Left lung (tissue), 10 donors: ENCODE results near the gene SH3PXD2B. TPM values are rescaled to one million over a fixed set of nuclear protein-coding genes. Genes with fewer than 3 reads are reported as not detected.

Source experiments
- ATAC-seq: fragments of 200-7000 bp; cut with Tn5 transposase; one replicate; pipeline ENCODE4 v1.9.1; 2020; ENCODE audit warnings: moderate library complexity
- DNase-seq, 4 donors: peaks; one replicate each; pipeline ENCODE4 v3.0.0-alpha.2; 2013 to 2020
- H3K27ac ChIP-seq, 2 donors: fragments of 200-600 bp; sonication (generic) in 1 of 2; one replicate each; pipeline versions ENCODE4 v1.5.0 to v1.8.0; 2020 to 2021
- H3K27me3 ChIP-seq, 2 donors: fragments of 200-600 bp; sonication (generic) in 1 of 2; one replicate each; pipeline versions ENCODE4 v1.5.0 to v1.8.0; 2020 to 2021
- H3K36me3 ChIP-seq, 2 donors: fragments of 200-600 bp; sonication (generic) in 1 of 2; one replicate each; pipeline versions ENCODE4 v1.5.0 to v1.8.0; 2020 to 2021
- H3K4me1 ChIP-seq, 2 donors: fragments of 200-600 bp; one replicate each; pipeline ENCODE4 v1.8.0; 2021
- H3K4me3 ChIP-seq, 2 donors: fragments of 200-600 bp; sonication (generic) in 1 of 2; one replicate each; pipeline versions ENCODE4 v1.5.0 to v1.8.0; 2020 to 2021; ENCODE audit warnings: mild to moderate bottlenecking in 1 of 2
- H3K9me3 ChIP-seq, 2 donors: fragments of 200-600 bp; sonication (generic) in 1 of 2; one replicate each; pipeline versions ENCODE4 v1.5.0 to v1.8.0; 2020 to 2021
- intact Hi-C, 2 donors: fragments of 100-400 bp; cut with DNase I; formaldehyde crosslinking; loops; one replicate each; pipeline versions ENCODE4 v1.11.2 to v1.14.2; 2022
- polyA plus RNA-seq, 6 donors: library from polyadenylated mRNA; unstranded; fragments of 120-200 nt; gene quantifications; one replicate each; pipeline ENCODE4 v1.2.1, GENCODE V29; 2013; ENCODE audit not compliant: insufficient read length in 6 of 6
- total RNA-seq, 2 donors: library from RNA; stranded (reverse); fragmentation: NEBNext Ultra II Directional; extraction: Animal tissue kit (Norgen Biotek cat#: 25700); gene quantifications; one replicate each; pipeline ENCODE4 v1.2.1, GENCODE V29; 2021
- TF ChIP-seq, protein P1 (sequence below), 2 donors: fragments of 200-600 bp; sonication (generic) in 1 of 2; IDR thresholded peaks; one replicate each; pipeline versions ENCODE4 v1.5.0 to v1.8.0; 2021; ENCODE audit warnings: antibody characterized with exemption in 2 of 2
- donor health status: DM: no; HTN: yes; CAD: no.
- donor health status: DM: no; HTN: no; CAD: no.

SH3PXD2B gene
- total and polyA plus RNA-seq, 8 donors, result 35.4 to 57.5 (median 43.8) TPM

- Histone ChIP-seq H3K4me3 (no peak overlapping the region), H3K27ac (peak overlapping the region in 1 of 2 donors; percentile 43), H3K4me1 (peaks cover 13 to 53% of the 10 kb centered on the region in 2 donors), H3K36me3 (peaks cover 0 to 32% of the 10 kb centered on the region in 2 donors), H3K27me3 (no peaks in the 10 kb centered on the region), H3K9me3 (no peaks in the 10 kb centered on the region)
- ATAC-seq (no peak), DNase-seq (no peak)
- intact Hi-C loops, result no loop called here
- TF ChIP-seq, protein P1, sequence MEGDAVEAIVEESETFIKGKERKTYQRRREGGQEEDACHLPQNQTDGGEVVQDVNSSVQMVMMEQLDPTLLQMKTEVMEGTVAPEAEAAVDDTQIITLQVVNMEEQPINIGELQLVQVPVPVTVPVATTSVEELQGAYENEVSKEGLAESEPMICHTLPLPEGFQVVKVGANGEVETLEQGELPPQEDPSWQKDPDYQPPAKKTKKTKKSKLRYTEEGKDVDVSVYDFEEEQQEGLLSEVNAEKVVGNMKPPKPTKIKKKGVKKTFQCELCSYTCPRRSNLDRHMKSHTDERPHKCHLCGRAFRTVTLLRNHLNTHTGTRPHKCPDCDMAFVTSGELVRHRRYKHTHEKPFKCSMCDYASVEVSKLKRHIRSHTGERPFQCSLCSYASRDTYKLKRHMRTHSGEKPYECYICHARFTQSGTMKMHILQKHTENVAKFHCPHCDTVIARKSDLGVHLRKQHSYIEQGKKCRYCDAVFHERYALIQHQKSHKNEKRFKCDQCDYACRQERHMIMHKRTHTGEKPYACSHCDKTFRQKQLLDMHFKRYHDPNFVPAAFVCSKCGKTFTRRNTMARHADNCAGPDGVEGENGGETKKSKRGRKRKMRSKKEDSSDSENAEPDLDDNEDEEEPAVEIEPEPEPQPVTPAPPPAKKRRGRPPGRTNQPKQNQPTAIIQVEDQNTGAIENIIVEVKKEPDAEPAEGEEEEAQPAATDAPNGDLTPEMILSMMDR (IDR thresholded peaks at IDR 0.05), result no peak
Measured at GRCh38 chr5:172407241-172407691, 47.1 kb downstream of the SH3PXD2B start.

GRCh38 chr5:172405226-172406107 lies 48.9 kb downstream of the SH3PXD2B start:
- TF ChIP-seq, protein P1 (IDR thresholded peaks at IDR 0.05), result no peak
- no peaks in the 10 kb centered on the region for H3K9me3 ChIP-seq
- DNase-seq (no peak), ATAC-seq (no peak)
- no peaks in the 10 kb centered on the region for H3K27me3 ChIP-seq
- peaks cover 0 to 32% of the 10 kb centered on the region in 2 donors for H3K36me3 ChIP-seq
- H3K4me1 ChIP-seq, result peaks cover 9 to 35% of the 10 kb centered on the region in 2 donors
- peak overlapping the region in 1 of 2 donors; percentile 13 for H3K27ac ChIP-seq
- no peak overlapping the region for H3K4me3 ChIP-seq
- intact Hi-C loops, result no loop called here

- no peaks in the 10 kb centered on the region for H3K27me3 ChIP-seq
- no peaks in the 10 kb centered on the region for H3K9me3 ChIP-seq
- DNase-seq (no peak), ATAC-seq (no peak)
- TF ChIP-seq, protein P1 (IDR thresholded peaks at IDR 0.05), result no peak
- peaks cover 9 to 28% of the 10 kb centered on the region in 2 donors for H3K4me1 ChIP-seq
- H3K36me3 ChIP-seq, result peaks cover 0 to 32% of the 10 kb centered on the region in 2 donors
- H3K27ac ChIP-seq, result peak overlapping the region in 1 of 2 donors; percentile 13
- intact Hi-C loops, result no loop called here
- H3K4me3 ChIP-seq, result no peak overlapping the region
Measured at GRCh38 chr5:172404746-172405145, 49.6 kb downstream of the SH3PXD2B start.

DNA sequence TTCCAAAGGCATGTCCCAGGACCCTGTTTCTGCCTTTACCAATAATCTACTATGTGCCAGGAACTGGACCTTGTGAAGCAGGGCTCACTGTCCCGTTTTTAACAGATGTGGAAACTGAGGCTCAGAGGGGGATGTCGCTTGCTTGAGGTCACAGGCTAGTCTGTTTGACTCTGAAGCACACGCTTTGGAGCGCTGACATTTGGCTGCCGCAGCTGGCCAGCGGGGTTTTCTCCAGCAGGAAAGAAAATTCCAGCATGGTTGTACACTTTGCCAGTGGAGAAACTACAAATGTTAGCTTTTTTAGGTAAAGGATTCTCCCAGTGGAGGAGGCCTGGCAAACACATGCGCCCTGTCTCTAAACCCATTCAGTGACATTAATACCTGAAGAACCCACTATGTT lies 50.5 kb downstream of the SH3PXD2B start:
- intact Hi-C loops, result no loop called here
- TF ChIP-seq, protein P1 (IDR thresholded peaks at IDR 0.05), result no peak
- ATAC-seq, result peak; percentile 27

DNA sequence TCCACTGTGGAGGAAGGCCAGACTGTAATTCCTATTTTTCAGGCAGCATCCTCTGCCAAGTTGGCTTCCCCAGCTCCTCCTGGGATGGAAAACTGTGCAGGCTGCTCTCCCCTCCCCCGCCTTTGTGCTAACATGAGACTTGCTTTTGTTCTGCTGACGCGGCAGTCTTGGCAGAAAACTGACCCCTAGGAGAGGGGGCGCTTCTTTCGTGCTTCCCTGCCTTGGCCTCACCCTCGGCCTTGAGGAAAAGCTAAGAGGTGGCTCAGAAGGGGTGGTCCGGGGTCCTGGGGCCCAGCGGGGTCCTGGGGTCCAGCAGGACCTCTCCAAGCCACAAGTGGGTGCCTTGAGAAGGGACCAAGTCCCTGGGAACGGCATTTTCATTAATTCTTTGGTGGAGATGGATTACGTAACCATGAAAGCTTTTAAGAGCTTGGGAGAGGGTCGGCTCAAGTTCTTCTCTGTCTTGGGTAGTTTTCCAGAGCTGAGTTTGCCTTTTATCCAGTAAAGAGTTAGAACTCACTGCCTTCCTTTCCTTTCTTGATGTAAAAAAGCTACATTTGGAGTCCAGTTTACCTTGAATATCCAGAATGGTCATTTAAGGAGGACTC lies 51.0 kb downstream of the SH3PXD2B start:
- Histone ChIP-seq H3K36me3 (peaks cover 0 to 32% of the 10 kb centered on the region in 2 donors), H3K27me3 (no peaks in the 10 kb centered on the region), H3K9me3 (no peaks in the 10 kb centered on the region), H3K4me1 (peaks cover 9 to 17% of the 10 kb centered on the region in 2 donors), H3K4me3 (no peak overlapping the region), H3K27ac (peak overlapping the region; percentile 28 to 92)
- peak in 3 of 4 donors; percentile 87 to 97 (median 94) for DNase-seq
- TF ChIP-seq, protein P1 (IDR thresholded peaks at IDR 0.05), result no peak
- ATAC-seq, result peak; percentile 91
- intact Hi-C loops, result no loop called here

More for the DNA sequence above, 50.5 kb downstream of the SH3PXD2B start:
- no peaks in the 10 kb centered on the region for H3K27me3 ChIP-seq
- DNase-seq, result no peak
- no peak overlapping the region for H3K4me3 ChIP-seq
- peaks cover 0 to 32% of the 10 kb centered on the region in 2 donors for H3K36me3 ChIP-seq
- peak overlapping the region; percentile 28 to 92 for H3K27ac ChIP-seq
- no peaks in the 10 kb centered on the region for H3K9me3 ChIP-seq
- H3K4me1 ChIP-seq, result peaks cover 9 to 18% of the 10 kb centered on the region in 2 donors
